NT2/D1 (cell line): Measurements from ENCODE around the gene ZNF324.

Experiments
- DNase-seq: peaks from one replicate; pipeline ENCODE4 v3.0.0-alpha.2; 2011; ENCODE audit warnings: low read depth, low spot score
- H3K27me3 ChIP-seq: 2 replicates; pipeline ENCODE4 v1.6.0; 2011; ENCODE audit warnings: mild to moderate bottlenecking; ENCODE audit not compliant: insufficient read length, insufficient read depth
- H3K36me3 ChIP-seq: 2 replicates; pipeline ENCODE4 v1.6.1; 2011; ENCODE audit warnings: mild to moderate bottlenecking, low read length, mixed read lengths; ENCODE audit not compliant: insufficient read depth, insufficient read length
- H3K4me1 ChIP-seq: 2 replicates; pipeline ENCODE4 v1.5.1; 2011; ENCODE audit not compliant: insufficient read depth, insufficient read length
- H3K4me3 ChIP-seq: 2 replicates; pipeline ENCODE4 v1.5.1; 2011; ENCODE audit warnings: low read depth; ENCODE audit not compliant: insufficient read length
- H3K9ac ChIP-seq: 2 replicates; pipeline ENCODE4 v1.6.0; 2011; ENCODE audit warnings: low read depth; ENCODE audit not compliant: insufficient read length
- H3K9me3 ChIP-seq: 2 replicates; pipeline ENCODE4 v1.5.1; 2011; ENCODE audit warnings: mild to moderate bottlenecking, low read length; ENCODE audit not compliant: insufficient read depth
- SUZ12 ChIP-seq: IDR thresholded peaks from 2 replicates; pipeline ENCODE4 v1.6.1; 2011; ENCODE audit not compliant: insufficient read length, insufficient read depth; ENCODE audit errors: extremely low read depth
- YY1 ChIP-seq: IDR thresholded peaks from 2 replicates; pipeline ENCODE4 v1.6.1; 2011; ENCODE audit not compliant: insufficient read length, insufficient read depth
- ZNF274 ChIP-seq: IDR thresholded peaks from 2 replicates; pipeline ENCODE4 v1.6.1; 2011; ENCODE audit warnings: mild to moderate bottlenecking, low read depth, low read length

Gene ZNF324

DNA sequence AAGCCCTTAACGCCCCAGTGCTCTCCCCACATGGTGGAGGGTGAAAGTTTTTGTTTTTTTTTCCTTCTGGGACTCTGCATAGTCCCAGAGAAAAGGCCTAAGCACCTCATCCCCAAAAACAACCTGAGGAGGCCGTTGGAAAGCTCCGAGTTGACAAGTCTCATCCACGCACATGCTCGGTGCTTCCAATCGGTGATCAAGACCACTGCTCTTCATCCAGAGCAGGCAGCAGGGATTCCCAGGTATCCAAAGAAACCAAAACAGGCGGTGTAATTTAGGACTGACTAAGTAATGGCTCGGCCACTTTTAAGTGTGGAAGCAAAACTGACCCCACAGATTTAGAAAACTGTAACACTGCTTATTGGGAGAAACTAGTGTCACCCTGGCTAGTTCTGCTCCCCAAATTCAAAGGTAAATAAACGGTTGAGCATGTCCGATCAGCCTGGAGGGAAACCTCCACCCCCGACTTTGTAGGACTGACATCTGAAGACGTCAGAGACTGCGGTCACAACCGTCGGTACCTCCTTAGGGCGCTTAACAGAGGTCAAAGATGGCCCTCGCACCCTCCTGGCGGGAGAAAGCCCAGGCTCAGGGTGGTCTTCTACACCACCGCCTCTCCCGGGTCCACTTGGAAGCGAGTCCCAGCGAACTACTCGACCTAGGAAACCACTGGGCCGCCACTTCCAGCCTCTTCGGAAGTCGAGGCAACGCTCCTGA is 8.3 kb downstream of the ZNF324 start:
- Histone ChIP-seq H3K4me3 (peak overlapping the region; percentile 74), H3K36me3 (peaks cover 34% of the 10 kb centered on the region), H3K9me3 (no peaks in the 10 kb centered on the region), H3K9ac (peak overlapping the region; percentile 95), H3K27me3 (no peaks in the 10 kb centered on the region), H3K4me1 (peaks cover 9% of the 10 kb centered on the region)
- DNase-seq = no peak
- no peak for TF ChIP-seq ZNF274
- no peak for TF ChIP-seq YY1
- TF ChIP-seq SUZ12 = no peak

DNA sequence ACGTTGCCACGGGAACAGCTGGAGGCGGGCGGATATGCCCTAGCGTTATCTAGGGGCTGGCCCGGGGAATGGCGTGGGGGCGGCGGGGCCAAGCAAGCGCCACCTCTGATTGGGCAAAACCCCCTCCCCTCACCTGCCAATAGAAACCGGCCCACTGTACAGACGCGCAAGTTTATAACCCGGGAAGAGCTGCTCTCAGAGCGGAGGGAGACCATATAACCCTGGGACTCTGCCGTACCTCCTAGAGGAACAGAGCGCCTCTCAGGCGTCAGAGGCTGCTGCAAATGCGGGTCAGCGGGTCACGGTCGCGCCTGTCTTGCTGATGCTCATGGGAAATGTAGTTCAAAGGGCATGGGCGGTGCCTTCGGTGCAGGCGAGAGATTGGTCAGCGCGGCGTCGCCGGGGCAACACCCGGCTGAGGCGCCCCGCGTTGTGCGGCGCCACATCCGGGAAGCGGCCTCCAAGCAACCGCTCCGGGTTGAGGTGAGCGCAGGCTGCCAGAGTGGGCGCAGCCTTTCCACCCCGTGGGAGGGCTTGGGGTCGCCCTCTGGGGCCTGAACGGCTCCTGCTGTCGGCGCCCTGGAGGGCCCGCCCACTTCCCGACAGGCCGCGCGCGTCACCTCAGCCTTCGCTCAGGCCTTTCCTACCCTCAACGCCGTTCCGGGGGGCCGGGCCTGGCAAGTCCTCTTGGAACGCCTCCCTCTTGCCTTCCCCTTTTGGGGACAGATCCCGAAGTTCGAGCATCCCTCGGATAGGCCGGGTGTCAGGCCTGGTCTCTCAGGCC is 9.0 kb downstream of the ZNF324 start, which contains the start of gene ZNF446:
TSS of gene ZNF446 (plus strand) at position 639 of the 784 bp plus-strand sequence. CDS start 867 bp downstream, outside the sequence.
- no peaks in the 10 kb centered on the region for H3K27me3 ChIP-seq
- DNase-seq = peak; percentile 87
- H3K9me3 ChIP-seq = no peaks in the 10 kb centered on the region
- H3K9ac ChIP-seq = peak within 1 kb of the TSS; percentile 95
- TF ChIP-seq SUZ12 (no peak), YY1 (no peak), ZNF274 (no peak)
- H3K36me3 ChIP-seq = peaks cover 38% of the 10 kb centered on the region
- peaks cover 9% of the 10 kb centered on the region for H3K4me1 ChIP-seq
- H3K4me3 ChIP-seq = peak within 1 kb of the TSS; percentile 74

DNA sequence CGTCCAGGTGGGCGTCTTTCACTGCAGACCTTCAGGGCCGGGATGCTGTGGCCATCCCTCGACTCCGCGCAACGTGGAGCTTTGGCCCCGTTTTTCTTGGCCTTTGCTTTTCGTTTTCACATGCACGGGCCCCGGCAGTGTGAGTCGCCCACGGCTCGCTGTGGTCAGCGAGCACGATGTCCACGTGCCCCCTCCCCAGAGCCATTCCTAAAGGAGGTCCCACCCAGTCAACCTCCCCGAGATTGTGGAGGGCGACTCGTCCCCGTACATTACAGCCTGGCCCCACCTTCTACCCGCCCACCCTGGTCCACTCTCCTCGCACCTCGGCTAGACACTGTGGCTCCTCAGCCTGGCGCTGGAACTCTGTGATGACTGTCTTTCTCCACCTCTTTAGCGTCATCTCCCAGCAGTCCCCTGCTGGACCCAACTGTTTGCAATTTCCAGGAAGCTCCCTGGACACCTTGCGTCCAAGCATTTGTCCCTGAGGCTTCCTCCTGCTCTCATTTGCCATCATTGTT is 9.7 kb downstream of the ZNF324 start:
- no peak for DNase-seq
- Histone ChIP-seq H3K9ac (peak overlapping the region; percentile 95), H3K9me3 (no peaks in the 10 kb centered on the region), H3K4me1 (peaks cover 9% of the 10 kb centered on the region), H3K27me3 (no peaks in the 10 kb centered on the region), H3K4me3 (peak overlapping the region; percentile 74), H3K36me3 (peaks cover 40% of the 10 kb centered on the region)
- TF ChIP-seq YY1 = no peak
- no peak for TF ChIP-seq SUZ12
- TF ChIP-seq ZNF274 = no peak

DNA sequence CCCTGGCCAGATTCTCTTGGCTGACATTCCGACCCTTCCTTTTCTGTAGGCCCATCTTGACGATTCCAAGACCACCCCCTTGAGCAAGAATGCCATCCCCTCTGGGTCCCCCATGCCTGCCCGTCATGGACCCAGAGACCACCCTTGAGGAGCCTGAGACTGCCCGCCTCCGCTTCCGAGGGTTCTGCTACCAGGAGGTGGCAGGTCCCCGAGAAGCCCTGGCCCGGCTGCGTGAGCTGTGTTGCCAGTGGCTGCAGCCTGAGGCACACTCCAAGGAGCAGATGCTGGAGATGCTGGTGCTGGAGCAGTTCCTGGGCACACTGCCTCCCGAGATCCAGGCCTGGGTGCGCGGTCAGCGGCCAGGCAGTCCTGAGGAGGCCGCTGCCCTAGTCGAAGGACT is 10.2 kb downstream of the ZNF324 start:
- TF ChIP-seq YY1 (no peak), ZNF274 (no peak), SUZ12 (no peak)
- peak overlapping the region; percentile 74 for H3K4me3 ChIP-seq
- no peaks in the 10 kb centered on the region for H3K27me3 ChIP-seq
- no peak for DNase-seq
- peaks cover 9% of the 10 kb centered on the region for H3K4me1 ChIP-seq
- H3K9ac ChIP-seq = peak overlapping the region; percentile 95
- no peaks in the 10 kb centered on the region for H3K9me3 ChIP-seq
- peaks cover 34% of the 10 kb centered on the region for H3K36me3 ChIP-seq

DNA sequence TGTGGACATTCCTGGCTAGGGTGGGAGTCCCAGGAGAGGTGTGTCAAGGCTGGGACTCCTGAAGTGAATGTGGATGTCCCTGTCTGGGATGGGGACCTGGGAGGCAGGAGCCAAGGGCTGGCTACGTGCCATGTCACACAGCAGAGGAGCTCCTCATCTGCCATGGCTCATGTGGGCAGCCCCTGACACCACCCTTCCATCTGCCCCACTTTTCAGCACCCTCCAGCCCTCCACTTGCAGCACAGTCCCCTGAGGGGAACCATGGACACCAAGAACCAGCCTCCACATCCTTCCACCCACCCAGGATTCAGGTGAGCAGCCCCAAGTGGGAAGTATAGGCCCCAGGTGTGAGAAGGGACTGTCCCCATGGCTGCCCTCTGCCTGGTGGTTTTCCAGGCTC is 11.0 kb downstream of the ZNF324 start:
- Histone ChIP-seq H3K9me3 (no peaks in the 10 kb centered on the region), H3K9ac (no peak overlapping the region), H3K36me3 (peaks cover 27% of the 10 kb centered on the region), H3K27me3 (no peaks in the 10 kb centered on the region), H3K4me1 (peaks cover 9% of the 10 kb centered on the region), H3K4me3 (no peak overlapping the region)
- no peak for DNase-seq
- TF ChIP-seq YY1 (no peak), ZNF274 (no peak), SUZ12 (no peak)

DNA sequence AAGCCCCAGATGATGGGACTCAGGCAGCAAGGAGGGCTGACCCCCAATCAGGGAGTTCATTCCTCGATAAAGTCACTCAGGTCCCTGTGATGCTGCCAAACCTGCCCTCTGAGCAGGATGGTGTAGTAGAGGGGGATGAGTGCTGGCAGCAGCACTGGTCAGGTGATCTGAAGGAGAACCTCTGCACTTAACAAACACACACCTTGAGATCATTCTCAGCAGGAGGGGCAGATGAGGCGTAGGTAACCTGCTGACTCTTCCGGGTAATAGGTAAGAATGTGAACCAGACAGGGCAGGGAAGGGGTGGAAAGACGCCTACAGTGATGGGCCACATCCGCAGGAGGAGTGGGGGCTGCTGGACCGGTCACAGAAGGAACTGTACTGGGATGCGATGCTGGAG is 12.4 kb downstream of the ZNF324 start:
- Histone ChIP-seq H3K9ac (no peak overlapping the region), H3K4me3 (no peak overlapping the region), H3K27me3 (no peaks in the 10 kb centered on the region), H3K36me3 (peaks cover 16% of the 10 kb centered on the region), H3K9me3 (no peaks in the 10 kb centered on the region), H3K4me1 (peaks cover 9% of the 10 kb centered on the region)
- no peak for DNase-seq
- TF ChIP-seq YY1 (no peak), ZNF274 (no peak), SUZ12 (no peak)

DNA sequence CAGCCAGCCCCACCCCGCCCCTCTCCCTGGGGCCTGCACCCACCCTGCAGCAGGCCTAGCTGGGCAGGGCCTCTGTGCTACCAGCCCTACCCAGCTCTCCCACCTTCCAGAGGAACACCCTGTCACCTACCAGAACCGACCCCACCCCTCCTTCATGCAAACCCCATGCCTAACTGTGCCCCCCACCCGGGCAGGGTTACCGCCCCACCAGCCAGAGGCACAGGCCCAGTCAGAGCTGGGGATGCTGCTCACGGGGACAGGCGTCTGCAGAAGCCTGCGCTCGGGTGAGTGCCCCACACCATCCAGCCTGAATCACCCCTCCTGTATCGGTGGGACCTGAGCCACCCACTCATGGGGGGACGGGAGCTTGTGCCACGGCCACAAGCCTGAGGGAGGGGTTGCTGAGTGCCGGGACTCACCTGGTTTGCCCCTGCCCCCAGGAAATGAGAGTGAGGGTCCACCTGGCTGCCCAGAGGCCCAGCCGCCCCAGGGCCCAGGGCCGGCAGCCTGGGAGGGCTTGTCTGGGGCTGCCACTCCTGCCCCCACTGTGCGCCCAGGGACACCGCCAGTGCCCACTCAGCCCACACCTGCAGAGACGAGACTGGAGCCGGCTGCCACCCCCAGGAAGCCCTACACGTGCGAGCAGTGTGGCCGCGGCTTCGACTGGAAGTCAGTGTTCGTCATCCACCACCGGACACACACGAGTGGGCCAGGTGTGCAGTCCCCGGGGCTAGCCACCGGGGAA is 13.0 kb downstream of the ZNF324 start:
- no peak for TF ChIP-seq YY1
- no peak for TF ChIP-seq ZNF274
- TF ChIP-seq SUZ12 = no peak

More for the DNA sequence above, 13.0 kb downstream of the ZNF324 start:
- H3K36me3 ChIP-seq = peaks cover 16% of the 10 kb centered on the region
- H3K4me1 ChIP-seq = peaks cover 9% of the 10 kb centered on the region
- no peak overlapping the region for H3K4me3 ChIP-seq
- no peaks in the 10 kb centered on the region for H3K27me3 ChIP-seq
- H3K9me3 ChIP-seq = no peaks in the 10 kb centered on the region
- no peak overlapping the region for H3K9ac ChIP-seq
- no peak for DNase-seq
